Vagina (tissue), 2 donors: ENCODE measurements around the gene COL9A3.

Experiments
- POLR2A ChIP-seq, 2 donors: fragments of 450-650 bp; IDR thresholded peaks; one replicate each; pipeline ENCODE4 v1.6.1; 2017; ENCODE audit warnings: antibody characterized with exemption in 2 of 2, mild to moderate bottlenecking in 2 of 2, moderate library complexity in 2 of 2
- POLR2AphosphoS5 ChIP-seq, 2 donors: sonication (generic); formaldehyde crosslinking; IDR thresholded peaks; one replicate each; pipeline ENCODE4 v1.9.0; 2017; ENCODE audit warnings: antibody characterized with exemption in 2 of 2, mild to moderate bottlenecking in 2 of 2, low read depth in 1 of 2; ENCODE audit not compliant: insufficient read depth in 1 of 2
- TF ChIP-seq, protein P1 (sequence below), 3 experiments: fragments of 450-650 bp in 2 of 3; fragments of 200-600 bp in 1 of 3; sonication (generic) in 1 of 3; IDR thresholded peaks; one replicate each; pipeline ENCODE4 v1.5.1; 2017 to 2019; ENCODE audit warnings: antibody characterized with exemption in 3 of 3, mild to moderate bottlenecking in 2 of 3, moderate library complexity in 2 of 3

GRCh38 chr20:62769346-62770071 lies 47.3 kb upstream of the COL9A3 start:
- no peak for TF ChIP-seq POLR2AphosphoS5 (IDR thresholded peaks at IDR 0.05; ENCODE audit: insufficient read depth in 1 of 2, low read depth in 1 of 2)
- TF ChIP-seq, protein P1, sequence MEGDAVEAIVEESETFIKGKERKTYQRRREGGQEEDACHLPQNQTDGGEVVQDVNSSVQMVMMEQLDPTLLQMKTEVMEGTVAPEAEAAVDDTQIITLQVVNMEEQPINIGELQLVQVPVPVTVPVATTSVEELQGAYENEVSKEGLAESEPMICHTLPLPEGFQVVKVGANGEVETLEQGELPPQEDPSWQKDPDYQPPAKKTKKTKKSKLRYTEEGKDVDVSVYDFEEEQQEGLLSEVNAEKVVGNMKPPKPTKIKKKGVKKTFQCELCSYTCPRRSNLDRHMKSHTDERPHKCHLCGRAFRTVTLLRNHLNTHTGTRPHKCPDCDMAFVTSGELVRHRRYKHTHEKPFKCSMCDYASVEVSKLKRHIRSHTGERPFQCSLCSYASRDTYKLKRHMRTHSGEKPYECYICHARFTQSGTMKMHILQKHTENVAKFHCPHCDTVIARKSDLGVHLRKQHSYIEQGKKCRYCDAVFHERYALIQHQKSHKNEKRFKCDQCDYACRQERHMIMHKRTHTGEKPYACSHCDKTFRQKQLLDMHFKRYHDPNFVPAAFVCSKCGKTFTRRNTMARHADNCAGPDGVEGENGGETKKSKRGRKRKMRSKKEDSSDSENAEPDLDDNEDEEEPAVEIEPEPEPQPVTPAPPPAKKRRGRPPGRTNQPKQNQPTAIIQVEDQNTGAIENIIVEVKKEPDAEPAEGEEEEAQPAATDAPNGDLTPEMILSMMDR (IDR thresholded peaks at IDR 0.05): no peak
- no peak for TF ChIP-seq POLR2A (IDR thresholded peaks at IDR 0.05)
